SK-N-SH (cell line): Measurements from ENCODE around the gene PFKP.

Source experiments
- CTCF ChIP-seq: fragments of 200-600 bp; sonication (generic); IDR thresholded peaks from 2 replicates; pipeline ENCODE4 v1.6.1; 2017; ENCODE audit warnings: antibody characterized with exemption, mild to moderate bottlenecking, moderate library complexity
- EP300 ChIP-seq, 2 experiments: IDR thresholded peaks; 2 replicates each; pipeline versions ENCODE4 v1.4.0 to v1.6.1; 2012; ENCODE audit warnings: borderline replicate concordance in 1 of 2, low read depth in 1 of 2, low read length in 1 of 2
- EZH2phosphoT487 ChIP-seq: fragments of 200-600 bp; sonication (generic); IDR thresholded peaks from 2 replicates; pipeline ENCODE4 v1.6.1; 2017; ENCODE audit warnings: low read depth, mixed run types, mild to moderate bottlenecking, antibody characterized with exemption, moderate library complexity, borderline replicate concordance
- FOXM1 ChIP-seq: IDR thresholded peaks from 2 replicates; pipeline ENCODE4 v1.4.0; 2012; ENCODE audit warnings: low read depth, mild to moderate bottlenecking
- JUND ChIP-seq: IDR thresholded peaks from 2 replicates; pipeline ENCODE4 v1.4.0; 2012
- MAX ChIP-seq: IDR thresholded peaks from 2 replicates; pipeline ENCODE4 v1.4.0; 2012; ENCODE audit warnings: low read depth
- PBX3 ChIP-seq: IDR thresholded peaks from 2 replicates; pipeline ENCODE4; 2012
- POLR2AphosphoS5 ChIP-seq: IDR thresholded peaks from 2 replicates; pipeline ENCODE4 v1.6.1; 2012; ENCODE audit warnings: low read depth, low read length
- RAD21 ChIP-seq: IDR thresholded peaks from 2 replicates; pipeline ENCODE4 v1.6.1; 2012; ENCODE audit warnings: mild to moderate bottlenecking, low read length
- SIN3A ChIP-seq: IDR thresholded peaks from 2 replicates; pipeline ENCODE4 v1.6.1; 2012; ENCODE audit warnings: low read depth, mild to moderate bottlenecking, low read length, moderate library complexity, borderline replicate concordance
- TAF1 ChIP-seq: IDR thresholded peaks from 2 replicates; pipeline ENCODE4 v1.6.1; 2012; ENCODE audit warnings: low read depth, mild to moderate bottlenecking, low read length, moderate library complexity, borderline replicate concordance
- TCF12 ChIP-seq: IDR thresholded peaks from 2 replicates; pipeline ENCODE4 v1.4.0; 2012
- ZBTB33 ChIP-seq: IDR thresholded peaks from 2 replicates; pipeline ENCODE4 v1.4.0; 2012; ENCODE audit warnings: low read depth, borderline replicate concordance

GRCh38 chr10:3116508-3117100, 49.3 kb downstream of the PFKP start:
- TF ChIP-seq EP300 (IDR thresholded peaks at IDR 0.05; ENCODE audit: borderline replicate concordance in 1 of 2, low read depth in 1 of 2, low read length in 1 of 2) (no peak), RAD21 (no peak), PBX3 (no peak), EZH2phosphoT487 (no peak), CTCF (no peak), POLR2AphosphoS5 (no peak), SIN3A (no peak), TAF1 (no peak), MAX (no peak), JUND (no peak), TCF12 (no peak), FOXM1 (no peak), ZBTB33 (no peak)
